Measurements from ENCODE around the gene CDKL5.
A peak's percentile ranks its signal among the peaks of the same experiment; 100 is the strongest.

Gene CDKL5

GRCh38 chrX:18425199-18426003 is at the start of gene CDKL5:
Gene CDKL5, plus strand, starts transcription at chrX:18425608. Its CDS starts 81,489 bp downstream, at chrX:18507097.
- H3K27me3 Mint-ChIP-seq = no peaks in the 10 kb centered on the region
- peak within 1 kb of the TSS; percentile 92 for H3K27ac Mint-ChIP-seq (ENCODE audit: low read depth)
- H3K4me1 Mint-ChIP-seq = peaks cover 5% of the 10 kb centered on the region
- ATAC-seq (replicated peaks; ENCODE audit: extremely low read depth, poor library complexity, severe bottlenecking) (peak; percentile 84), DNase-seq (ENCODE audit: low spot score in 2 of 2) (peak; percentile 86 to 95)
- H3K9me3 Mint-ChIP-seq = no peaks in the 10 kb centered on the region
- peaks cover 4% of the 10 kb centered on the region for H3K36me3 Mint-ChIP-seq (ENCODE audit: insufficient read depth)
- peak within 1 kb of the TSS; percentile 94 for H3K4me3 Mint-ChIP-seq

DNA sequence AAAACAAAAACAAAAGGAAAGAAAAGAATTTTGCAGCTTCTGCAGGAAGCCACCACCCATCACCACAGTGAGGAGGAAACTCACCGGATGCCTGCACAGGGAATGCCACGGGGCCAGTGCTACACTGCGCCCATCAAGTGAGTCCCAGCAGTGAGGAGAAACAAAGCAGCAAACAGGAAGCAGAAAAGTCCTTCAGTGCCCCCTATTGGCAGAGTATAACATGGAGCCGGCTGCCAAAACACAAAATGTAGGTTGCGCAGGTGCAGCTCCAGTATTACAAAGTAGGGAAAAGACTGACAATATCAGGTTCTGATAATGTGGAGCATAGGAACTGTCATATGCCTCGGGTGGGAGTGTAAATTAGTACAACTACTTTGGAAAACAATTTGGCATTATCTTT is 47.6 kb upstream of the CDKL5 start:
- Mint-ChIP-seq H3K9me3 (no peaks in the 10 kb centered on the region), H3K4me3 (no peak overlapping the region), H3K36me3 (ENCODE audit: insufficient read depth) (no peaks in the 10 kb centered on the region), H3K27me3 (no peaks in the 10 kb centered on the region), H3K4me1 (no peaks in the 10 kb centered on the region), H3K27ac (ENCODE audit: low read depth) (no peak overlapping the region)
- ATAC-seq (replicated peaks; ENCODE audit: extremely low read depth, poor library complexity, severe bottlenecking) = no peak
- DNase-seq (ENCODE audit: low spot score in 2 of 2) = no peak

- no peak overlapping the region for H3K4me3 Mint-ChIP-seq
- no peaks in the 10 kb centered on the region for H3K27me3 Mint-ChIP-seq
- no peak overlapping the region for H3K27ac Mint-ChIP-seq (ENCODE audit: low read depth)
- peaks cover 7% of the 10 kb centered on the region for H3K4me1 Mint-ChIP-seq
- ATAC-seq (replicated peaks; ENCODE audit: extremely low read depth, poor library complexity, severe bottlenecking) (no peak), DNase-seq (ENCODE audit: low spot score in 2 of 2) (no peak)
- no peaks in the 10 kb centered on the region for H3K36me3 Mint-ChIP-seq (ENCODE audit: insufficient read depth)
- H3K9me3 Mint-ChIP-seq = no peaks in the 10 kb centered on the region
Observed at GRCh38 chrX:18389966-18390365, 35.4 kb upstream of the CDKL5 start.

- H3K27me3 Mint-ChIP-seq = no peaks in the 10 kb centered on the region
- no peaks in the 10 kb centered on the region for H3K36me3 Mint-ChIP-seq (ENCODE audit: insufficient read depth)
- H3K4me3 Mint-ChIP-seq = no peak overlapping the region
- H3K9me3 Mint-ChIP-seq = no peaks in the 10 kb centered on the region
- no peak overlapping the region for H3K27ac Mint-ChIP-seq (ENCODE audit: low read depth)
- peaks cover 7% of the 10 kb centered on the region for H3K4me1 Mint-ChIP-seq
- no peak for ATAC-seq (replicated peaks; ENCODE audit: extremely low read depth, poor library complexity, severe bottlenecking)
- DNase-seq (ENCODE audit: low spot score in 2 of 2) = peak; percentile 31 to 48
Observed at GRCh38 chrX:18390941-18391538, 34.4 kb upstream of the CDKL5 start.

DNA sequence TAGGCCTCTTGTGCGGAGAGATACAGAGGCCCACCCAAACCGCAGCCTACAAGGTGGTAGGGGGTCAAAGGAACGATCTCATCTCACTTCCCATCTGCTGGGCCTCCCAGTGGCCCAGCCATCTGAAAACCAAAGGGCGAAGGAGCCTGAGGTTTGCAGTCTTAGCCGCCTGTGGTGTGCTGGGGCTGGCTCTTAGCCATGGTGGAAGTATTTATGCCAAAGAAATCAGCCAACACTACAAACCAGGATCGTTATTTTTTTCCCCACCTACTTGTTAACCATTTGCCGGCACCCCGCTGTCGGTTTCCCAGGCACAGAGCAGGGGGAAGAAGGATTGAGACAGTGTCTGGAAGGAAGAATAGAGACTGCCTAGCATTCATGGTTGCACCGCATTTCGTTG is 30.9 kb upstream of the CDKL5 start:
- H3K27ac Mint-ChIP-seq (ENCODE audit: low read depth) = no peak overlapping the region
- DNase-seq (ENCODE audit: low spot score in 2 of 2) (no peak), ATAC-seq (replicated peaks; ENCODE audit: extremely low read depth, poor library complexity, severe bottlenecking) (no peak)
- peaks cover 7% of the 10 kb centered on the region for H3K4me1 Mint-ChIP-seq
- no peaks in the 10 kb centered on the region for H3K27me3 Mint-ChIP-seq
- H3K36me3 Mint-ChIP-seq (ENCODE audit: insufficient read depth) = no peaks in the 10 kb centered on the region
- no peak overlapping the region for H3K4me3 Mint-ChIP-seq
- no peaks in the 10 kb centered on the region for H3K9me3 Mint-ChIP-seq

GRCh38 chrX:18401848-18402213 is 23.6 kb upstream of the CDKL5 start:
- Mint-ChIP-seq H3K27ac (ENCODE audit: low read depth) (no peak overlapping the region), H3K36me3 (ENCODE audit: insufficient read depth) (no peaks in the 10 kb centered on the region), H3K4me1 (no peaks in the 10 kb centered on the region), H3K27me3 (no peaks in the 10 kb centered on the region), H3K4me3 (no peak overlapping the region), H3K9me3 (no peaks in the 10 kb centered on the region)
- ATAC-seq (replicated peaks; ENCODE audit: extremely low read depth, poor library complexity, severe bottlenecking) = no peak
- no peak for DNase-seq (ENCODE audit: low spot score in 2 of 2)

DNA sequence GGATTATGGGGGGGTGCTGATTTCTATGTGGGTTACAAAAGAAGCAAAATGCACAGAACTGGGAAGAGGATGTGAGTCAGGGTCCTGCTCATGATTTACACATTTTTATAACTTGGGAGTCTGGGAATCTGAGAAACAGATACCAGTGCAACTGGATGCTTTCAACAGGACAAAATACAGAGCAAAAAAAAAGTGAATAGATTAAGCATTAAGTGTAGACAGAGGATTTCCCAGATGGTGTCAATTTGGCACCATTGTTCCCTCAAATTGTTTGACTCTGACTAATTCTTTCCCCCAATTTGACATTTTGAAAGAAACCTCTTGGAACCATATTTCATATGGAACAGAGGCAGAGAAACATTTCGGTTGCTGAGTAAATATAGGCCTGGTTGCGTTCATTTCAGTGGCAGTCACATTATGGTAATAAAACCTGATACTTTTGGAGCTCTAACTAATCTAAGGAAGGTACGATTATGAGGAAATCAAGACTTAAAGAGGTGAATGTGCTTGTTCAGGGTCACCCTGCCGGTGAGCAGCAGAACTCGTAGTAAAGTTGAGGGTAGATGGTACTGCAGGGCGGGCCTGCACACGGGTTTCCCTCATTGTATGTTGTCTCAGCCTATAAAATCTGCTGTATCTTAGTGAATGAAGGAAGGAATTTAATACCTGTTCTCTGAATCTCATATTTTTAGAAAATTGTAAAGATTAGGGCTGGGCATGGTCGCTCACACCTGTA is 18.7 kb upstream of the CDKL5 start:
- Mint-ChIP-seq H3K4me3 (no peak overlapping the region), H3K9me3 (no peaks in the 10 kb centered on the region), H3K4me1 (no peaks in the 10 kb centered on the region), H3K27me3 (no peaks in the 10 kb centered on the region), H3K36me3 (ENCODE audit: insufficient read depth) (no peaks in the 10 kb centered on the region), H3K27ac (ENCODE audit: low read depth) (no peak overlapping the region)
- no peak for ATAC-seq (replicated peaks; ENCODE audit: extremely low read depth, poor library complexity, severe bottlenecking)
- no peak for DNase-seq (ENCODE audit: low spot score in 2 of 2)

GRCh38 chrX:18410038-18410437 is 15.4 kb upstream of the CDKL5 start:
- no peak for DNase-seq (ENCODE audit: low spot score in 2 of 2)
- Mint-ChIP-seq H3K27me3 (no peaks in the 10 kb centered on the region), H3K4me1 (no peaks in the 10 kb centered on the region), H3K4me3 (no peak overlapping the region), H3K9me3 (no peaks in the 10 kb centered on the region), H3K27ac (ENCODE audit: low read depth) (no peak overlapping the region), H3K36me3 (ENCODE audit: insufficient read depth) (no peaks in the 10 kb centered on the region)
- no peak for ATAC-seq (replicated peaks; ENCODE audit: extremely low read depth, poor library complexity, severe bottlenecking)

DNA sequence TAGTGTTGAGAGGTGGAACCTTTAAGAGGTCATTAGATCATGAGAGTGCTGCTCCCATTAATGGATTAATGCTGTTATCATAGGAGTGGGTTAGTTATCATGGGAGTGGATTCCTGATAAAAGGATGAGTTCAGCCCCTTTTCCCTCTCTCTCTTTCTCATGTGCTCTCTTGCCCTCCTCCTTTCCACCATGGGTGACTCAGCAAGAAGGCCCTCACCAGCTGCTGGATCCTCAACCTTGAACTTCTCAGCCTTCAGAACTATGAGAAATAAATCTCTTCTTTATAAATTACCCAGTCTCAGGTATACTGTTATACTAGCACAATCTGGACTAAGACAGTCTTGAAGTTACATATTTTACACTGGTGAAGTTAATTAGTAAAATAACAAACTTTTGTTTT is 10.0 kb upstream of the CDKL5 start:
- Mint-ChIP-seq H3K4me3 (no peak overlapping the region), H3K4me1 (no peaks in the 10 kb centered on the region), H3K9me3 (no peaks in the 10 kb centered on the region), H3K36me3 (ENCODE audit: insufficient read depth) (no peaks in the 10 kb centered on the region), H3K27ac (ENCODE audit: low read depth) (no peak overlapping the region), H3K27me3 (no peaks in the 10 kb centered on the region)
- ATAC-seq (replicated peaks; ENCODE audit: extremely low read depth, poor library complexity, severe bottlenecking) = no peak
- no peak for DNase-seq (ENCODE audit: low spot score in 2 of 2)

- ATAC-seq (replicated peaks; ENCODE audit: extremely low read depth, poor library complexity, severe bottlenecking) = no peak
- Mint-ChIP-seq H3K36me3 (ENCODE audit: insufficient read depth) (peaks cover 4% of the 10 kb centered on the region), H3K9me3 (no peaks in the 10 kb centered on the region), H3K27me3 (no peaks in the 10 kb centered on the region), H3K4me3 (no peak overlapping the region), H3K4me1 (peaks cover 5% of the 10 kb centered on the region), H3K27ac (ENCODE audit: low read depth) (no peak overlapping the region)
- DNase-seq (ENCODE audit: low spot score in 2 of 2) = no peak
Observed at GRCh38 chrX:18422325-18422724, 3.1 kb upstream of the CDKL5 start.

DNA sequence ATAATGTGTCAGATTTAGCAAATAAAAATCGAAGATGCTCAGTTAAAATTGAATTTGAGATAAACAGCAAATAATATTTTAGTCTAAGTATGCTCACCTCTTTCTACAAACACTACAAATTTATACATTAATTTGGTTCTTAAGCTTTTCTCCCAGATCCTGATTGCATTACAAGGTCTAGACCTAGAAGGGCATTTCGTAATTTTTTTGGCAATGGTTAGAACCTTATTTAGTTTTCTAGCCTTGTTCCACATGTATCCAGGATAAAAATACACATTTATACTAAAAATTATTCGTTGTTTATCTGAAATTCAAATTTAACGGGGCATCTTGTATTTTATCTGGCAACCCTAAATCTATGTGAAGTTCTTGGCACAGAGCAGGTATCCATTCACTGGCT is 2.5 kb upstream of the CDKL5 start:
- H3K4me1 Mint-ChIP-seq = peaks cover 5% of the 10 kb centered on the region
- no peaks in the 10 kb centered on the region for H3K27me3 Mint-ChIP-seq
- H3K27ac Mint-ChIP-seq (ENCODE audit: low read depth) = no peak overlapping the region
- H3K36me3 Mint-ChIP-seq (ENCODE audit: insufficient read depth) = peaks cover 4% of the 10 kb centered on the region
- no peaks in the 10 kb centered on the region for H3K9me3 Mint-ChIP-seq
- ATAC-seq (replicated peaks; ENCODE audit: extremely low read depth, poor library complexity, severe bottlenecking) (no peak), DNase-seq (ENCODE audit: low spot score in 2 of 2) (no peak)
- no peak overlapping the region for H3K4me3 Mint-ChIP-seq

GRCh38 chrX:18424482-18425198 is 768 bp upstream of the CDKL5 start:
- ATAC-seq (replicated peaks; ENCODE audit: extremely low read depth, poor library complexity, severe bottlenecking) (peak; percentile 18), DNase-seq (ENCODE audit: low spot score in 2 of 2) (no peak)
- no peaks in the 10 kb centered on the region for H3K9me3 Mint-ChIP-seq
- no peaks in the 10 kb centered on the region for H3K27me3 Mint-ChIP-seq
- H3K36me3 Mint-ChIP-seq (ENCODE audit: insufficient read depth) = peaks cover 4% of the 10 kb centered on the region
- peak overlapping the region; percentile 94 for H3K4me3 Mint-ChIP-seq
- H3K4me1 Mint-ChIP-seq = peaks cover 5% of the 10 kb centered on the region
- peak overlapping the region; percentile 92 for H3K27ac Mint-ChIP-seq (ENCODE audit: low read depth)
